HepG2 (cell line): ENCODE data around the gene ADCY9. TPM values are rescaled to one million over a fixed set of nuclear protein-coding genes. Genes with fewer than 3 reads are reported as not detected.
A peak's percentile ranks its signal among the peaks of the same experiment; 100 is the strongest.

Source experiments
- CEBPB ChIP-seq: IDR thresholded peaks from 2 replicates; pipeline ENCODE4 v1.6.1; 2011; ENCODE audit warnings: low read depth, low read length, improper control_type of control experiment, borderline replicate concordance
- CHD4 ChIP-seq: fragments of 200-600 bp; sonication (generic); IDR thresholded peaks from 2 replicates; pipeline ENCODE4 v1.7.0; 2017; ENCODE audit warnings: mild to moderate bottlenecking, low read length, borderline replicate concordance
- ELF3 ChIP-seq: IDR thresholded peaks from 2 replicates; pipeline ENCODE4 v1.6.1; 2016; ENCODE audit warnings: missing genetic modification reagents, missing compliant biosample characterization
- GTF2F1 ChIP-seq: fragments of 150-350 bp; IDR thresholded peaks from 2 replicates; pipeline ENCODE4 v1.6.1; 2014; ENCODE audit warnings: low read length
- MAFG ChIP-seq: sonication (generic); formaldehyde crosslinking; IDR thresholded peaks from 2 replicates; pipeline ENCODE4 v1.5.1; 2020; ENCODE audit warnings: mild to moderate bottlenecking, missing genetic modification reagents
- POLR2AphosphoS5 ChIP-seq: IDR thresholded peaks from 2 replicates; pipeline ENCODE4 v1.6.1; 2012; ENCODE audit warnings: low read depth, low read length
- RELA ChIP-seq: sonication (generic); formaldehyde crosslinking; IDR thresholded peaks from 2 replicates; pipeline ENCODE4 v1.4.0; 2020; ENCODE audit warnings: missing genetic modification reagents
- RFX1 ChIP-seq: fragments of 450-650 bp; IDR thresholded peaks from 2 replicates; pipeline ENCODE4 v1.6.1; 2017
- SNRNP70 ChIP-seq: fragments of 200-400 bp; formaldehyde crosslinking; IDR thresholded peaks from 2 replicates; pipeline ENCODE4 v1.6.1; 2017; ENCODE audit warnings: mild to moderate bottlenecking, low read depth, low read length, moderate library complexity
- SP2 ChIP-seq: sonication (generic); formaldehyde crosslinking; IDR thresholded peaks from 2 replicates; pipeline ENCODE4 v1.5.1; 2020; ENCODE audit warnings: mild to moderate bottlenecking, missing genetic modification reagents
- ZBTB33 ChIP-seq: sonication (generic); formaldehyde crosslinking; IDR thresholded peaks from 2 replicates; pipeline ENCODE4 v1.4.0; 2020; ENCODE audit warnings: missing genetic modification reagents
- ZFP36 ChIP-seq: fragments of 150-350 bp; IDR thresholded peaks from 2 replicates; pipeline ENCODE4 v1.6.1; 2018; ENCODE audit warnings: borderline replicate concordance, low read length, low read depth; ENCODE audit not compliant: partially characterized antibody
- ZFP37 ChIP-seq: sonication (generic); formaldehyde crosslinking; IDR thresholded peaks from 2 replicates; pipeline ENCODE4 v1.4.0; 2020; ENCODE audit warnings: missing genetic modification reagents, borderline replicate concordance
- ZNF567 ChIP-seq: sonication (generic); formaldehyde crosslinking; IDR thresholded peaks from 2 replicates; pipeline ENCODE4 v1.8.1; 2023; ENCODE audit warnings: mild to moderate bottlenecking, missing genetic modification reagents, borderline replicate concordance
- ZNF598 ChIP-seq: sonication (generic); formaldehyde crosslinking; IDR thresholded peaks from 2 replicates; pipeline ENCODE4 v1.5.1; 2020; ENCODE audit warnings: mild to moderate bottlenecking, missing genetic modification reagents, borderline replicate concordance
- ZNF878 ChIP-seq: sonication (generic); formaldehyde crosslinking; IDR thresholded peaks from 2 replicates; pipeline ENCODE4 v1.8.1; 2023; ENCODE audit warnings: mild to moderate bottlenecking, missing genetic modification reagents, moderate library complexity
- ZSCAN31 ChIP-seq: sonication (generic); formaldehyde crosslinking; IDR thresholded peaks from 2 replicates; pipeline ENCODE4 v1.5.0; 2020; ENCODE audit warnings: low read depth, mild to moderate bottlenecking, missing genetic modification reagents
- polyA plus RNA-seq, 8 experiments: library from polyadenylated mRNA; depleted of rRNA in 3 of 8; stranded (reverse) in 7 of 8; unstranded in 1 of 8; fragments of >200 nt; fragmentation: Illumina TruSeq in 4 of 8; extraction: Trizol in 4 of 8; gene quantifications; 2 replicates each; pipeline versions ENCODE4 v1.2.1 to v1.2.3, GENCODE V29; 2011 to 2016; ENCODE audit warnings: low read depth in 4 of 8, missing spikeins in 1 of 8, mixed read lengths in 1 of 8; ENCODE audit not compliant: insufficient read depth in 1 of 8
- total RNA-seq, 5 experiments: library from RNA; depleted of rRNA; stranded (reverse); fragments of >200 nt; fragmentation: Illumina TruSeq; extraction: Trizol; gene quantifications; 2 replicates each; pipeline ENCODE4 v1.2.3, GENCODE V29; 2016; ENCODE audit warnings: low read depth in 1 of 5
- TF ChIP-seq, protein P1 (sequence below): sonication (generic); formaldehyde crosslinking; IDR thresholded peaks from 2 replicates; pipeline ENCODE4 v1.5.0; 2020; ENCODE audit warnings: mild to moderate bottlenecking, missing genetic modification reagents
- TF ChIP-seq, protein P2 (sequence below): sonication (generic); formaldehyde crosslinking; IDR thresholded peaks from 2 replicates; pipeline ENCODE4 v1.8.1; 2022; ENCODE audit warnings: mild to moderate bottlenecking, missing genetic modification reagents
- TF ChIP-seq, protein P3 (sequence below): sonication (generic); formaldehyde crosslinking; IDR thresholded peaks from 2 replicates; pipeline ENCODE4 v1.4.0; 2020; ENCODE audit warnings: mild to moderate bottlenecking, missing genetic modification reagents, borderline replicate concordance

The ADCY9 gene
- total and polyA plus RNA-seq, 2 of the 13 experiments (the other 11 are each of a cell fraction or from before 2014, with no cell fraction given): 11.2 to 13.9 TPM

GRCh38 chr16:4110680-4111079 is 5.6 kb downstream of the ADCY9 start (continued):
- TF ChIP-seq, protein P1, sequence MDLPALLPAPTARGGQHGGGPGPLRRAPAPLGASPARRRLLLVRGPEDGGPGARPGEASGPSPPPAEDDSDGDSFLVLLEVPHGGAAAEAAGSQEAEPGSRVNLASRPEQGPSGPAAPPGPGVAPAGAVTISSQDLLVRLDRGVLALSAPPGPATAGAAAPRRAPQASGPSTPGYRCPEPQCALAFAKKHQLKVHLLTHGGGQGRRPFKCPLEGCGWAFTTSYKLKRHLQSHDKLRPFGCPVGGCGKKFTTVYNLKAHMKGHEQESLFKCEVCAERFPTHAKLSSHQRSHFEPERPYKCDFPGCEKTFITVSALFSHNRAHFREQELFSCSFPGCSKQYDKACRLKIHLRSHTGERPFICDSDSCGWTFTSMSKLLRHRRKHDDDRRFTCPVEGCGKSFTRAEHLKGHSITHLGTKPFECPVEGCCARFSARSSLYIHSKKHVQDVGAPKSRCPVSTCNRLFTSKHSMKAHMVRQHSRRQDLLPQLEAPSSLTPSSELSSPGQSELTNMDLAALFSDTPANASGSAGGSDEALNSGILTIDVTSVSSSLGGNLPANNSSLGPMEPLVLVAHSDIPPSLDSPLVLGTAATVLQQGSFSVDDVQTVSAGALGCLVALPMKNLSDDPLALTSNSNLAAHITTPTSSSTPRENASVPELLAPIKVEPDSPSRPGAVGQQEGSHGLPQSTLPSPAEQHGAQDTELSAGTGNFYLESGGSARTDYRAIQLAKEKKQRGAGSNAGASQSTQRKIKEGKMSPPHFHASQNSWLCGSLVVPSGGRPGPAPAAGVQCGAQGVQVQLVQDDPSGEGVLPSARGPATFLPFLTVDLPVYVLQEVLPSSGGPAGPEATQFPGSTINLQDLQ (CRISPR knock-in tag): no peak
- TF ChIP-seq, protein P2, sequence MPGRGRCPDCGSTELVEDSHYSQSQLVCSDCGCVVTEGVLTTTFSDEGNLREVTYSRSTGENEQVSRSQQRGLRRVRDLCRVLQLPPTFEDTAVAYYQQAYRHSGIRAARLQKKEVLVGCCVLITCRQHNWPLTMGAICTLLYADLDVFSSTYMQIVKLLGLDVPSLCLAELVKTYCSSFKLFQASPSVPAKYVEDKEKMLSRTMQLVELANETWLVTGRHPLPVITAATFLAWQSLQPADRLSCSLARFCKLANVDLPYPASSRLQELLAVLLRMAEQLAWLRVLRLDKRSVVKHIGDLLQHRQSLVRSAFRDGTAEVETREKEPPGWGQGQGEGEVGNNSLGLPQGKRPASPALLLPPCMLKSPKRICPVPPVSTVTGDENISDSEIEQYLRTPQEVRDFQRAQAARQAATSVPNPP (CRISPR knock-in tag): no peak
- TF ChIP-seq RELA (CRISPR knock-in tag) (no peak), ZNF598 (no peak), CEBPB (no peak), ELF3 (CRISPR knock-in tag) (no peak), ZNF567 (CRISPR knock-in tag) (no peak), GTF2F1 (no peak), ZNF878 (CRISPR knock-in tag) (no peak), ZFP37 (CRISPR knock-in tag) (no peak), SP2 (CRISPR knock-in tag) (no peak), RFX1 (peak; percentile 79), POLR2AphosphoS5 (no peak), CHD4 (no peak), MAFG (no peak), ZFP36 (no peak), SNRNP70 (no peak), ZBTB33 (no peak), ZSCAN31 (CRISPR knock-in tag) (no peak)
- TF ChIP-seq, protein P3, sequence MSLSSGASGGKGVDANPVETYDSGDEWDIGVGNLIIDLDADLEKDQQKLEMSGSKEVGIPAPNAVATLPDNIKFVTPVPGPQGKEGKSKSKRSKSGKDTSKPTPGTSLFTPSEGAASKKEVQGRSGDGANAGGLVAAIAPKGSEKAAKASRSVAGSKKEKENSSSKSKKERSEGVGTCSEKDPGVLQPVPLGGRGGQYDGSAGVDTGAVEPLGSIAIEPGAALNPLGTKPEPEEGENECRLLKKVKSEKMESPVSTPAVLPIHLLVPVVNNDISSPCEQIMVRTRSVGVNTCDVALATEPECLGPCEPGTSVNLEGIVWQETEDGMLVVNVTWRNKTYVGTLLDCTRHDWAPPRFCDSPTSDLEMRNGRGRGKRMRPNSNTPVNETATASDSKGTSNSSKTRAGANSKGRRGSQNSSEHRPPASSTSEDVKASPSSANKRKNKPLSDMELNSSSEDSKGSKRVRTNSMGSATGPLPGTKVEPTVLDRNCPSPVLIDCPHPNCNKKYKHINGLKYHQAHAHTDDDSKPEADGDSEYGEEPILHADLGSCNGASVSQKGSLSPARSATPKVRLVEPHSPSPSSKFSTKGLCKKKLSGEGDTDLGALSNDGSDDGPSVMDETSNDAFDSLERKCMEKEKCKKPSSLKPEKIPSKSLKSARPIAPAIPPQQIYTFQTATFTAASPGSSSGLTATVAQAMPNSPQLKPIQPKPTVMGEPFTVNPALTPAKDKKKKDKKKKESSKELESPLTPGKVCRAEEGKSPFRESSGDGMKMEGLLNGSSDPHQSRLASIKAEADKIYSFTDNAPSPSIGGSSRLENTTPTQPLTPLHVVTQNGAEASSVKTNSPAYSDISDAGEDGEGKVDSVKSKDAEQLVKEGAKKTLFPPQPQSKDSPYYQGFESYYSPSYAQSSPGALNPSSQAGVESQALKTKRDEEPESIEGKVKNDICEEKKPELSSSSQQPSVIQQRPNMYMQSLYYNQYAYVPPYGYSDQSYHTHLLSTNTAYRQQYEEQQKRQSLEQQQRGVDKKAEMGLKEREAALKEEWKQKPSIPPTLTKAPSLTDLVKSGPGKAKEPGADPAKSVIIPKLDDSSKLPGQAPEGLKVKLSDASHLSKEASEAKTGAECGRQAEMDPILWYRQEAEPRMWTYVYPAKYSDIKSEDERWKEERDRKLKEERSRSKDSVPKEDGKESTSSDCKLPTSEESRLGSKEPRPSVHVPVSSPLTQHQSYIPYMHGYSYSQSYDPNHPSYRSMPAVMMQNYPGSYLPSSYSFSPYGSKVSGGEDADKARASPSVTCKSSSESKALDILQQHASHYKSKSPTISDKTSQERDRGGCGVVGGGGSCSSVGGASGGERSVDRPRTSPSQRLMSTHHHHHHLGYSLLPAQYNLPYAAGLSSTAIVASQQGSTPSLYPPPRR: no peak
